ENCODE data around the gene IFT74.

IFT74 gene

GRCh38 chr9:26975728-26976707 lies 19.8 kb downstream of the IFT74 start:
- DNase-seq = no peak

DNA sequence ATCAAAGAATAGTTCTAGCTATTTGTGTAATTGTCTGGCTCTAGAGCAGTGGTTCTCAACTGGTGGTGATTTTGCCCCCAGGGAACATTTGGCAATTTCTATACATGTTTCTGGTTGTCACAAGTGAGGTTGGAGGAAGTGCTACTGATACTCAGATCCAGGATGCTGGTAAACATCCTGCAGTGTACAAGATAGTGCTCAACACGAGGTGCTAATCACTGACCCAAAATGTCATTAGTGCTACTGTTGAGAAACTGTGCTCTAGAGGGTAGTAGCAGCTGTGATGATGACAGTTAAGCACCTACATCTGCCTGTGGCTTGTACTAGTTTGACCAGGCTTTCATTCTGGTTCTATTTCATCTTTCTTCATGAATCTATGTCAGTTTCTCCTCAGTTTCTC lies 27.1 kb downstream of the IFT74 start:
- no peak for DNase-seq

GRCh38 chr9:26995810-26996209 lies 39.6 kb downstream of the IFT74 start:
- DNase-seq = no peak

- DNase-seq = no peak
These were observed 47.3 kb downstream of the IFT74 start for GRCh38 chr9:27003426-27004077.

DNA sequence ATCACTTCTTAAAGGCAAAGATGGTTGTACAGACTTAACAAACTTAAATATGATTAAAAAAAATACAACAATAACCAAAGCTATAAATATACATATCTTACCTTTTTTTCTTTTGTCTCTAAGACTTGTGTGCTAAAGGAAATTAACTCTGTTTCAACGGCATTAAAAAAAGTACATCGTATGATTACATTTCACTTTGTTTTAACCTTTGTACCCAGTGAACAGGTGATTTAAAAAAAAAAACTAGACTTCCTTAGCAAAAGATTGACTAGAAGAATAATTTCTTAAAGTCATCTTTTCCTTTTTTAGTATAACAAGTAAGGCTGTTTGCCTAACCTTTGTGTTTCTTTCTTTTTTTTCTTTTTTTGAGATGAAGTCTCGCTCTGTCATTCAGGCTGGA lies 49.3 kb downstream of the IFT74 start, which contains the start of gene LRRC19:
LRRC19 (minus strand) TSS at position 182 of the 400 bp plus-strand sequence. CDS start 5,978 bp downstream, outside the sequence.
- DNase-seq = no peak

DNA sequence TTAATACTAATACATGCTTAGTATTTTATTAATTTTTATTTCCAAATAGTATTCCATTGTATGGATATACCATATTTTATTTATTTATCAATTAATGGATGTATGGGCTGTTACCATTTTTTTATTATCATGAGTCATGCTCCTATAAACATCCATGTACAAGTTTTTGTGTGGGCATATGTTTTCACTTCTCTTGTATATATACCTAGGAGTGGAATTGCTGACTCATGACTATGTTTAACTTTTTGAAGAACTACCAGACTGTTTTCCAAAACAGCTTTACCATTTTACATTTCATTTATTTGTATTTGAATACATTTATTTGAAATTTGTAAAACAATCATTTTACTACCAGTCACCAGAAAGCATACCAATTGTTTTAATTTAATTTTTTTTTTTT lies 63.4 kb downstream of the IFT74 start:
- DNase-seq = no peak

DNA sequence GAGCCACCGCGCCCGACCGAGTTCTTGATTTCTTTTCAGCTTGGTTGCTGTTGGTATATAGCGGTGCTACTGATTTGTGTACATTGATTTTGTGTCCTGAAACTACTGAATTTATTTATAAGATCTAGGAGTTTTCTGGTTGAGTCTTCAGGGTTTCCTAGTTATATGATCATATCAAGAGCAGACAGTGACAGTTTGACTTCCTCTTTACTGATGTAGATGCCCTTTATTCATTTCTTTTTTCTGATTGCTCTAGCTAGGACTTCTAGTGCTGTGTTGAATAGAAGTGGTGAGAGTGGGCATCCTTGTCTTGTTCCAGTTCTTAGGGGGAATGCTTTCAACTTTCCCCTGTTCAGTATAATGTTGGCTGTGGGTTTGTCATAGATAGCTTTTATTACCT lies 66.7 kb downstream of the IFT74 start:
- DNase-seq = no peak

- DNase-seq = no peak
These were observed 73.0 kb downstream of the IFT74 start for GRCh38 chr9:27029186-27029585.

DNA sequence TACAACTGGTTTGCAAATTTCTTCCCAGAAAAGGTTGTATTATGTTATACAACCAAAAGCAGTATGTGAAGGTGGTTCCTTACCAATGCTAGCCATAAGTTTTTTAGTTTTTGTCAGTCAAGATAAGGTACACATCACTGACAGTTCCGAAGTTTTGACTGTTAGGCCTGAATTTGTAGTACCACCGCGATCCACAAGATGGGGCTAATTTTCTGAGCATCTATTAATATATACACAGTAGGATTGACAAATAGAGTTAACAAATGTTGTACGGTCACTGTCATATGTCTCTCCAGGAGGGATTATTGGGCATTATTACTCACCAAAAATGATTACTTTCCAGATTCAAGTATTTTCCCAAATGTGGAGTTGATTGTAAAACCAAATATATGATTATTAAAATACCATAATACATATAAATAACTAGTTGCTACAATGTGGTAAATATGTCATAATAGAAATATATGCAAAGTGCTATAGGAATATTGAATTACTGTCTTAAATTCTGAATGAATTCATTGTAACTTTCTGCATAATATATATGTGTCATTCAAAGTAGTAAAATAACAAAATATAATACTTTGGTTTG lies 77.7 kb downstream of the IFT74 start:
- DNase-seq = peak; percentile 21

DNA sequence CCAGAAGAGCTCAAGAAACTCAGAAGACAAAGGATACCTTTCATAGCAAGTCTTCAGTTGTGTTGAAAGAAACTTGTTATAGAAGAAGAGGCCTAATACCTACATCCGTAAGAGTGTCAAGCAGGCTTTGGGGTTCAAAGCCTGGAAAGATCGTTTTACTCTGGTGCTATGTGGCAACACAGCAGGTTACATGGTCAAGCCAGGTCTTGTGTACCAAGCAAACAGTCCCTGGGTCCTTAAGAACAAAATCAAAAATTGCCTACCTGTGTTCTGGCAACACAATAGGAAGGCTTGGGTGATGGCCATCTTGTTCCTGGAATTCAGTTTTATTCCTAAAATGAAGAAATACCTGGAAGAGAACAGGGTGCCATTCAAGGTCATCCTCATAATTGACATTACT lies 81.3 kb downstream of the IFT74 start:
- no peak for DNase-seq

DNA sequence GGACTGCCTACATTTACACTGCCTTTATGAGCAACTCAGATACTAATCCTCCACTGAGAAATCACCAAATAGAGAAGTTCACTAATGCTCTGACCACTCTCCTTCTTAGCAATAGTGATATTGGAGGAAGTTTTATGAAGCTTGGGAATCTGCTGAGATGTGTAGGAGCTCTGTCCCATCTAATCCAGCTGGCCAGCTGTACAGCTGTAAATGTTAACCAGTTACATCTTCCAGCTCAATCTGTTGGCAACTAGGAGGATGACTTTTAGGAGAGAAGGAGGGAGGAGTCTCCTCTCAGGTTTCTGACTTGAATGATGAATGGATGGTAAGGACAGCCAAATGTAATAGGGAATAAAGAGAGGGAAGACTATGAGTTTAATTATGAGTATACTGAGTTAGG lies 85.5 kb downstream of the IFT74 start:
- no peak for DNase-seq

GRCh38 chr9:27042476-27042875 lies 86.3 kb downstream of the IFT74 start:
- DNase-seq = no peak

GRCh38 chr9:27043176-27043575 lies 87.0 kb downstream of the IFT74 start:
- no peak for DNase-seq

DNA sequence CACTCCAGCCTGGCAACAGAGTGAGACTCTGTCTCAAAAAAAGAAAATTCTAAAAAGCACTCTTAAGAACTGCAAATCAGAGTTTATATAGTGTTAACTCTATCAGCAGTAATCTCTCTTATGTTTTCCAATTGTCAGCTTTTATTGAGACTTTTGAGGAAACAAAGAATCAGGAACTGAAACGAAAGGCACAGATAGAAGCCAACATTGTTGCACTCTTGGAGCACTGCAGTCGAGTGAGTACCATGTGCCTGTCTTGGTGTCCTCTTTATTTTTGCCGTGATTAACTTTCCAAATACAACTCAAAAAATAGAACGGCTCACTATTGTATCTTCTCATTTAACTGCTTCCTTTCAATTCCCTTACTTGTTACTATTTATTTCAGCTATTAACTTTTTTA lies 90.9 kb downstream of the IFT74 start:
- no peak for DNase-seq

GRCh38 chr9:27053369-27054022 lies 97.3 kb downstream of the IFT74 start:
- DNase-seq = no peak

- DNase-seq = no peak
These were observed 97.9 kb downstream of the IFT74 start for GRCh38 chr9:27054125-27054524.

- DNase-seq = no peak
These were observed 98.6 kb downstream of the IFT74 start for GRCh38 chr9:27054841-27055240.

DNA sequence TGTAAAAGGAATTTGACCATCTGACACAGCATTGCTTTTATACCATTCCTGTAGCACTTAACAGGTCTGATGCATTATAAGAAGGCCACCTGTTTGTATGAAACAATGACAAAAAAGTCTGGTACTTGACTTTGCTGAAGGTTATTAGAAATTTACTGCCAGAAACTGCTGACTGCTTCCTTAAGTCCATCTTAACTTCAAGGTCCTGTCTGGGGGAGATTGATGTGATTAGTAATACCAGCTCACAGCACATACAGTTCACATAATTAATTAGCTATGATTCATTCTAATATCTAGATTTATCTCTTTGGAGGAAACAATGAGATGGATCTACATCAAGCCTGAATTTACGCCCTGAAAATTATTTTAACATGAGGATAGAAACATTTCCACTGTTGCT lies 103.2 kb downstream of the IFT74 start:
- no peak for DNase-seq

DNA sequence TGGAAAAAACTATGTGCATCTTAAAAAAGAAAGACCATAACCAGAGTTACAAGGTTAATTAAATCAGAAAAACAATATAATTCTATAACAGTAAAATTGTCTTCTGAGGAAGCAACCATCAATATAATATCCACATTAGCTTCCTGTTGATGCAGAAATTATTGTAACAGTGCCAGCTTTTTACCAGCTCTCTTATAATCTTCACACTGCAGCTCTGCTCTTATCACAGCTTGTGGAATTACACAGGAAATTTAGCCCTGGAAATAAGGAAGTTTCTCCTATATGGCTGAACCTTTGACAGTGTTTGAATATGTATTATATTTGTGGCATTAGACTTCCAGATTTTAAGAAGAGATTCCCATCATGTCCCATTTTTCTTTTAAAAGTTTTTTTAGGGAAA lies 103.7 kb downstream of the IFT74 start:
- no peak for DNase-seq

DNA sequence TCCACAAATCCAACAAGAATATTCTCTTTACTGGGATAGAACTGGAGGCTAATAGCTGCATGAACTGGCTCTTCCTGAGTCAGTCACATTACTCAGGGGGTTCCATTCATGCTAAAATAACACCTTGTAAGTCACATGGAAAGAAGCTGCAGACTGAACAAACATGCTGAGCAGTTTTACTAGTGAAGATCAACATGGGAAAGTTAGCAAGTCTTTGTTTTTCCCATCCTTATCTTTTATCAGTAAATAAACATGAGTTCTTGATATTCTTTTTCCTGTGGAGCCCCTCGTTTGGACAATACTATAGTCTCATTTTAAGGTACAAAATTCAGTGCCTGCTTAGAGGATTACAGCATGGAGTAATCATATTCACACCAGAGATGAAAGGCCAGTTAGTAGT lies 109.1 kb downstream of the IFT74 start:
- no peak for DNase-seq

DNA sequence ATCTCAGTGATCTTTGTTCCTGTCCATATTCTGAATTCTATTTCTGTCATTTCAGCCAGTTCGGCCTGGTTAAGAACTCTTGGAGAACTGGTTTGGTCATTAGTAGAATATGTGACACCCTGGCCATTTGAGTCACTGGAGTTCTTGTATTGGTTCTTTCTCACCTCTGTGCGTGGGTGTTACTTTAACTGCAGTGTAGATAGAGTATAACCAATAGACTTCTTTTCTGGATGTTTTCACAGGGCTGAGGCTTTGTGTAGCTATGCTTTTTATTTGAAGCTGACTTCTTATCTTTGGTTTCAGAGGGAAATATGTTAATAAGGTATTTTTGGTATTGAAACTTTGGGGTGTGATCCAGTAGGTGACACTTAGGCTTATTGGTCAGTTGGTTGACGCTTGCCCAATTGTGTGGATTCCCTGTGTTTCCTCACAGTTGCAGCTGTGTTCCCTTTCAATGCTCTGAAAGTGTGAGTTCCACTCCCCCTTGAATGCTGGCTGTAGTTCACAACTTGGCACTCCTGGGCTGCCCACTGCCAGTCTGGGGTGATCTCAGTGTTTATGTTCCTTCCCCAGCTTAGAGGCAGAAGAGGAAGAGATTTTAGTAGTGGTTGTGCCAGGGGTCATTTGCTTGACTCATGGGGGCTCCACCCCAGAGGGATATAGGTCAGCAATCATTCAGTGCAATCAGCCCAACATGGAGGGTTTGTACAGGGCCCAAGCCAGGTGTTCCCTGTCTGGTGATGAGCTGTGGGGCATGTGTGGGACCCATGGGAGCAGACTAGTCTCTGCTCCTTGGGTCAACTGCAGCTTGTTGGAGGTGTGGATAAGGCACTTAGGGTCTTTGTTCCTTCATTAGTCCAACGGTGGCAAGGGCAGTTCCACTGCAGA lies 117.9 kb downstream of the IFT74 start:
- DNase-seq = no peak

DNA sequence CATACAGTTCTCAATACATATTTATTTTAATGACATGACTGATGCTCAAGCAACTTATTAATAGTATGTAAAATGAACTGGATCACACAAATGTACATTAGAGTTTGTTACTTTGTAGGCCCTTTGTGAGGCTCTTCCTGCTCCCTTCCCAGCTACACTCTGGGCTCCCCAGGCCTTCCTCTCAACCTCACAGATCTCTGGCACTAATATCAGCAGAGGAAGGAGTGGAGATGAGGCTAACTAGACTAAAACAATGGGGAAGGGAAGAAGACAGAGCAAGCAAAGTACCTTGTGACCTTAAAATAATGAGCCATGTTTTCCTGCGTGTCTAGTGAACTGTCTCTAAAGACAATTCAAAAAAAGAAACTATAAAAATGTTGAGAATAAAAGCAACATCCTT lies 122.5 kb downstream of the IFT74 start:
- DNase-seq = no peak
